GM19468 (cell line): ENCODE data around the gene DBNDD2.

Experiments used
- ATAC-seq: cut with Tn5 transposase; IDR thresholded peaks from one replicate; pipeline ENCODE4 v1.9.1; 2021; ENCODE audit warnings: mild to moderate bottlenecking, moderate library complexity, moderate number of reproducible peaks; ENCODE audit not compliant: unreplicated experiment; ENCODE audit errors: extremely low read depth

Gene DBNDD2

GRCh38 chr20:45407783-45408645 is at the start of gene DBNDD2:
DBNDD2 (plus strand) TSS chr20:45408289; CDS start chr20:45408468, 179 bp downstream.
- no peak for ATAC-seq

- no peak for ATAC-seq
Measured at GRCh38 chr20:45359069-45359405, 49.1 kb upstream of the DBNDD2 start.

GRCh38 chr20:45359406-45360148 is 48.5 kb upstream of the DBNDD2 start:
- no peak for ATAC-seq

GRCh38 chr20:45361793-45362192 is 46.3 kb upstream of the DBNDD2 start:
- ATAC-seq, result no peak

- peak; percentile 72 for ATAC-seq
Measured at GRCh38 chr20:45362804-45363610, 45.1 kb upstream of the DBNDD2 start, which contains the start of gene SYS1. SYS1 (plus strand) TSS chr20:45363156; CDS start chr20:45363532, 376 bp downstream.

- ATAC-seq, result no peak
Measured at GRCh38 chr20:45363611-45364492, 44.2 kb upstream of the DBNDD2 start.

GRCh38 chr20:45365444-45365970 is 42.6 kb upstream of the DBNDD2 start:
- no peak for ATAC-seq

- ATAC-seq, result no peak
Measured at GRCh38 chr20:45366192-45366591, 41.9 kb upstream of the DBNDD2 start.

- ATAC-seq, result no peak
Measured at GRCh38 chr20:45366631-45367030, 41.5 kb upstream of the DBNDD2 start.

GRCh38 chr20:45367126-45367525 is 41.0 kb upstream of the DBNDD2 start:
- ATAC-seq, result no peak

- ATAC-seq, result peak; percentile 60
Measured at GRCh38 chr20:45368221-45368980, 39.7 kb upstream of the DBNDD2 start.

GRCh38 chr20:45370571-45371160 is 37.4 kb upstream of the DBNDD2 start:
- ATAC-seq, result no peak

- no peak for ATAC-seq
Measured at GRCh38 chr20:45372241-45372640, 35.8 kb upstream of the DBNDD2 start.

GRCh38 chr20:45372646-45373352 is 35.3 kb upstream of the DBNDD2 start:
- ATAC-seq, result no peak

GRCh38 chr20:45373353-45374100 is 34.6 kb upstream of the DBNDD2 start:
- no peak for ATAC-seq

- ATAC-seq, result no peak
Measured at GRCh38 chr20:45374101-45374467, 34.0 kb upstream of the DBNDD2 start.

GRCh38 chr20:45374966-45375365 is 33.1 kb upstream of the DBNDD2 start:
- no peak for ATAC-seq
